HG03354 (cell line): ENCODE data around the gene SLC9A8.

Experiments used
- ATAC-seq: cut with Tn5 transposase; IDR thresholded peaks from one replicate; pipeline ENCODE4 v1.9.1; 2021; ENCODE audit warnings: mild to moderate bottlenecking; ENCODE audit not compliant: unreplicated experiment, poor library complexity, severe bottlenecking

The SLC9A8 gene

GRCh38 chr20:49936153-49937026, 123.8 kb downstream of the SLC9A8 start, which contains the start of gene RNF114:
Gene RNF114 (plus strand): TSS chr20:49936397. CDS start chr20:49936413, 16 bp downstream.
- ATAC-seq, result peak; percentile 81

DNA sequence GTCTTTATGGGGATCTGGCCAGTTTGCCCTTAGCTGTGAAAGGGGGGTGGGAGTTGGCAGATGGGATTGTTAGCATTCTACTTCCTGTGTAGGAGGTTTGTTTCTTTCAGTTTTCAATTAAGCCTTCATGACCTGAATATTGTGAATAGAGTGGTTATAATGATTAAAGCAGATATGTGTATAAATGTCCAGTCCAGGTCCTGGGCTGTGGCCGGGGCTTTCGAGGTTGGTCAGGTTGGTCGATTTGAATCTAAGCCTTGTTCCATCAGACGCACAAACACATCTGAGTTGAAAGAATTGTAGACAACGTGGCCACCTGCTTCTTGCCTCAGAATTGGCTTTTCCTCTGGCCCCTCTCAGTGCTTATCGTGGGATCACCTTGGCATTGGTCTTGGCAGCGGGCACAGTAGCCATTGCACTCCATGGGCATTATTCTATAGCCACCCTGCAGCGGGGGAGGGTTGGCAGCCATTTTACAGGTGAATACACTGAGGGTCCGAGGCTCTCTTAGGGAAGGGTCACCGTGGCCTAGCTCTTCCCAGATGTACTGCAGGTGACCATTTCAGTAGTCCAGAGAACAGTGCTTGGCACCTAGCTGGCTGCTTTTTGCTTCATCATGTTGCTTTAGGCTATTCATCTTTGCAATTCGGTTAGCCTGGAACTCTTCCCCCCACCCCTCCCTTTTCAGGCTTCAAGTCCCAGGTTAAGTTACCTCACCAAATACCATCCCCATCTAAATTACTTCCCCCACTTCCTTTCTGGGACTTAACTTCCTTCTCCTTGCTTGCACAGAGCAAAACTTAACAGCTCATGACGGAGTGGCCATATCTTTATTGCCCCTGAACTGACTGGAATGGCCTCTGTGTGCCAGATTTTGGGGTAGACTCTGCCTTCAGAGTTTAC, 124.7 kb downstream of the SLC9A8 start:
- ATAC-seq, result peak; percentile 14

DNA sequence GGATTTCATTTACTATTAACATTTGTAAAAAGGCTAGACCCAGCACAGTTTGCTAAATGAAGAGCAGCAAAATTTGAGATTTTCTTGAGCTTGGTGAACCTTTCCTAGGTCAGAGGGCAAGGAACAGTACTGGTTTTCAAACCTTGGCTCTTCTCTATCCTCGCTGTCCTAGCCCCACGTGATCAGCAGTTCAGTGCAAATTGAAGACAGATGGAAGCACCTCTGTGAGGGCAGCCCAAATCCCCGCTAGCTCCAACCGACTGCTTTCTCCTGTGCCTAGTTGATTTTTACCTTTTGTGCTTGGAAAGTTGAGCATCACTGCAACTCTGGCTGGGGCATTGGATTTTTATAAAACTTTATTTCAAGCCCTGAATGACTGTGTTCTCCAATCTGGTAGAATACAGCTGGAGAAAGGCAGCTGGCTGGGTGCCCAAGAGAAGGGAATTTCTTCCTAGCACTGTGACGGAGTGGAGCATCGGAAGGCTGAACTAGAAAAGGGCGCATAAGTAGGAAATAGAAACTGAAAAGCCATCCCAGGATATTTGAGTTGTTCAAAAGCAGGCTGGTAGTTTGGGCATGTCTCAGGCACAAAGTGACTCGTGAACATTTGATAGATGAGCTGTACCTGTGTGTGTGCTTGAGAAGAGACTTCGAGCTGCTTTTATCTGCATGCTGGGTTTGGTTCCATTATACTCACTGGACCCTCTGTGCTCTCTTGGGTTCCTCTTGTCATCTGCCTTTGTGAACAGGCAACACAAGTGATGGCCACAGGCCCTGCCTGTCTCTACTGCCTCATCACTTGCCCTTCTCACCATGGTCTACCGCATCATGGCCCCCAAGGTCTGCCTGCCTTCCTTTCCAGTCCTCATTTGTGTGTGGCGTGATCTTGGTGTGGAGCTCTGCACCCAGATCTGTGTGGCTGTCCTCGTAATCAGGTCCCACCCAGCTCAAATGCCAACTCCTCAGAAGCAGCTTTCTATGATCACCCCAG, 125.8 kb downstream of the SLC9A8 start:
- no peak for ATAC-seq

DNA sequence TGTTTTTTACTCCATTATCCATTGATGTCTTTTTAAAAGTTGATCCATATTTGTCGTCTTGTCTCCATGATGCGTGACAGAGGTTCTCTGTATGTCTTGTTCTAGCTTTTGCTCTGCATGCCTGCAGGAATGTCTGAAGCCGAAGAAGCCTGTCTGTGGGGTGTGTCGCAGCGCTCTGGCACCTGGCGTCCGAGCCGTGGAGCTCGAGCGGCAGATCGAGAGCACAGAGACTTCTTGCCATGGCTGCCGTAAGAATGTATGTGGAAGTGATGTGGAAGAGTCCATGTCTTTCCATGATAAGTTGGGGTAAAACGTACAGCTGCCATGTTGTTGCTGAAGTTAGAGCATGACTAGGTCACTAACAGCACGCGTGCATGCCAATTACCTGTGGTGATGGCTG, 128.8 kb downstream of the SLC9A8 start:
- ATAC-seq, result no peak
